HEK293 (cell line): ENCODE data around the gene MGAT4B.

ENCODE experiments used
- GLI2 ChIP-seq: fragments of 450-650 bp; formaldehyde crosslinking; IDR thresholded peaks from 2 replicates; pipeline ENCODE4; 2017; ENCODE audit warnings: missing biosample characterization, missing genetic modification characterization, low read depth, borderline replicate concordance
- OSR2 ChIP-seq: fragments of 450-650 bp; formaldehyde crosslinking; IDR thresholded peaks from 2 replicates; pipeline ENCODE4 v1.5.1; 2016; ENCODE audit warnings: missing biosample characterization, missing genetic modification characterization
- PATZ1 ChIP-seq: fragments of 450-650 bp; formaldehyde crosslinking; IDR thresholded peaks from 2 replicates; pipeline ENCODE4 v1.5.1; 2016; ENCODE audit warnings: missing biosample characterization, missing genetic modification characterization
- REST ChIP-seq: fragments of 450-650 bp; formaldehyde crosslinking; IDR thresholded peaks from 2 replicates; pipeline ENCODE4 v1.5.1; 2016; ENCODE audit warnings: missing biosample characterization, missing genetic modification characterization
- SALL2 ChIP-seq: fragments of 450-650 bp; formaldehyde crosslinking; IDR thresholded peaks from 2 replicates; pipeline ENCODE4 v1.5.0; 2017; ENCODE audit warnings: missing biosample characterization, mild to moderate bottlenecking, missing genetic modification characterization, borderline replicate concordance
- SETDB1 ChIP-seq: IDR thresholded peaks from one replicate; pipeline ENCODE4 v1.6.1; 2017; ENCODE audit warnings: mild to moderate bottlenecking, low read length, moderate library complexity, mixed read lengths; ENCODE audit not compliant: insufficient read length
- SP3 ChIP-seq: fragments of 450-650 bp; formaldehyde crosslinking; IDR thresholded peaks from 2 replicates; pipeline ENCODE4 v1.5.1; 2016; ENCODE audit warnings: missing biosample characterization, missing genetic modification characterization
- ZEB2 ChIP-seq: fragments of 450-650 bp; formaldehyde crosslinking; IDR thresholded peaks from 2 replicates; pipeline ENCODE4 v1.5.1; 2016; ENCODE audit warnings: missing biosample characterization, missing genetic modification characterization
- ZFP41 ChIP-seq: fragments of 450-650 bp; formaldehyde crosslinking; IDR thresholded peaks from 2 replicates; pipeline ENCODE4 v1.5.1; 2016; ENCODE audit warnings: missing biosample characterization, missing genetic modification characterization, borderline replicate concordance
- ZNF10 ChIP-seq: fragments of 450-650 bp; formaldehyde crosslinking; IDR thresholded peaks from 2 replicates; pipeline ENCODE4 v1.5.1; 2017; ENCODE audit warnings: missing biosample characterization, missing genetic modification characterization
- ZNF16 ChIP-seq: fragments of 450-650 bp; formaldehyde crosslinking; IDR thresholded peaks from 2 replicates; pipeline ENCODE4 v1.5.1; 2016; ENCODE audit warnings: low read depth, missing biosample characterization, missing genetic modification characterization
- ZNF18 ChIP-seq: fragments of 450-650 bp; formaldehyde crosslinking; IDR thresholded peaks from 2 replicates; pipeline ENCODE4 v1.5.1; 2016; ENCODE audit warnings: missing biosample characterization, missing genetic modification characterization
- ZNF2 ChIP-seq: fragments of 450-650 bp; formaldehyde crosslinking; IDR thresholded peaks from 2 replicates; pipeline ENCODE4 v1.5.1; 2016; ENCODE audit warnings: missing biosample characterization, missing genetic modification characterization
- ZNF223 ChIP-seq: fragments of 450-650 bp; formaldehyde crosslinking; IDR thresholded peaks from 2 replicates; pipeline ENCODE4 v1.5.1; 2016; ENCODE audit warnings: missing biosample characterization, missing genetic modification characterization
- ZNF24 ChIP-seq: fragments of 450-650 bp; formaldehyde crosslinking; IDR thresholded peaks from 2 replicates; pipeline ENCODE4 v1.5.1; 2016; ENCODE audit warnings: missing biosample characterization, missing genetic modification characterization
- ZNF280C ChIP-seq: fragments of 450-650 bp; formaldehyde crosslinking; IDR thresholded peaks from 2 replicates; pipeline ENCODE4 v1.5.1; 2016; ENCODE audit warnings: missing biosample characterization, missing genetic modification characterization
- ZNF433 ChIP-seq: fragments of 450-650 bp; formaldehyde crosslinking; IDR thresholded peaks from 2 replicates; pipeline ENCODE4 v1.5.1; 2016; ENCODE audit warnings: missing biosample characterization, missing genetic modification characterization, low read depth
- ZNF596 ChIP-seq: fragments of 450-650 bp; IDR thresholded peaks from 2 replicates; pipeline ENCODE4 v1.5.0; 2018; ENCODE audit warnings: missing biosample characterization, mild to moderate bottlenecking, missing genetic modification characterization, moderate library complexity
- ZNF626 ChIP-seq: fragments of 450-650 bp; sonication (Bioruptor Pico); formaldehyde crosslinking; IDR thresholded peaks from 2 replicates; pipeline ENCODE4 v1.5.1; 2018; ENCODE audit warnings: missing biosample characterization, missing genetic modification characterization, inconsistent platforms
- ZNF645 ChIP-seq: fragments of 450-650 bp; formaldehyde crosslinking; IDR thresholded peaks from 2 replicates; pipeline ENCODE4; 2016; ENCODE audit warnings: missing biosample characterization, missing genetic modification characterization
- ZNF660 ChIP-seq: fragments of 450-650 bp; IDR thresholded peaks from 2 replicates; pipeline ENCODE4 v1.5.1; 2018; ENCODE audit warnings: missing biosample characterization, mild to moderate bottlenecking, missing genetic modification characterization
- ZNF692 ChIP-seq: fragments of 450-650 bp; formaldehyde crosslinking; IDR thresholded peaks from 2 replicates; pipeline ENCODE4 v1.5.1; 2016; ENCODE audit warnings: missing biosample characterization, missing genetic modification characterization
- ZNF768 ChIP-seq: fragments of 450-650 bp; formaldehyde crosslinking; IDR thresholded peaks from 2 replicates; pipeline ENCODE4 v1.5.1; 2018; ENCODE audit warnings: missing biosample characterization, mild to moderate bottlenecking, missing genetic modification characterization
- ZNF830 ChIP-seq: fragments of 450-650 bp; IDR thresholded peaks from 2 replicates; pipeline ENCODE4 v1.5.0; 2018; ENCODE audit warnings: missing biosample characterization, missing genetic modification characterization, low read depth, mild to moderate bottlenecking, moderate library complexity
- ZSCAN4 ChIP-seq: fragments of 450-650 bp; formaldehyde crosslinking; IDR thresholded peaks from 2 replicates; pipeline ENCODE4 v1.5.1; 2017; ENCODE audit warnings: missing biosample characterization, missing genetic modification characterization

Gene MGAT4B

GRCh38 chr5:179795863-179796833, 10.5 kb downstream of the MGAT4B start (continued):
- no peak for TF ChIP-seq ZSCAN4
- no peak for TF ChIP-seq OSR2 (tag by site-specific recombination)
- no peak for TF ChIP-seq ZNF223 (tag by site-specific recombination)
- peak; percentile 80 for TF ChIP-seq ZNF692
- peak; percentile 34; the same call in 1 of the 2 replicates for TF ChIP-seq ZNF10 (tag by site-specific recombination)
- peak; percentile 76 for TF ChIP-seq PATZ1 (tag by site-specific recombination)
- TF ChIP-seq SETDB1, result no peak
- TF ChIP-seq ZEB2 (tag by site-specific recombination), result peak; percentile 46
- no peak for TF ChIP-seq REST (tag by site-specific recombination)
- TF ChIP-seq ZNF660 (tag by site-specific recombination), result peak; percentile 93
- TF ChIP-seq ZNF16 (tag by site-specific recombination), result no peak
- peak; percentile 63 for TF ChIP-seq SP3 (tag by site-specific recombination)
- TF ChIP-seq ZNF645 (tag by site-specific recombination), result no peak
- no peak for TF ChIP-seq SALL2 (tag by site-specific recombination)
- TF ChIP-seq ZNF280C (tag by site-specific recombination), result no peak
- 0 out of 2 replicates have a peak, but pooled peaks have one; percentile 33 for TF ChIP-seq ZNF596 (tag by site-specific recombination)
- no peak for TF ChIP-seq ZNF433 (tag by site-specific recombination)
- no peak; the same call in 1 of the 2 replicates for TF ChIP-seq ZNF626
- no peak for TF ChIP-seq ZFP41 (tag by site-specific recombination)
- TF ChIP-seq ZNF2 (tag by site-specific recombination), result peak; percentile 67; the same call in 1 of the 2 replicates
- TF ChIP-seq ZNF24, result no peak
- no peak for TF ChIP-seq ZNF830
- no peak for TF ChIP-seq ZNF18 (tag by site-specific recombination)
- no peak for TF ChIP-seq GLI2 (tag by site-specific recombination)
- TF ChIP-seq ZNF768, result no peak
